ENCODE results near the gene ZNF70. TPM values are rescaled to one million over a fixed set of nuclear protein-coding genes. Genes with fewer than 3 reads are reported as not detected.

Gene ZNF70
- total and polyA plus RNA-seq, 2 of the 4 experiments (the other 2 are of a cell fraction) = 2.3 to 4.3 TPM

DNA sequence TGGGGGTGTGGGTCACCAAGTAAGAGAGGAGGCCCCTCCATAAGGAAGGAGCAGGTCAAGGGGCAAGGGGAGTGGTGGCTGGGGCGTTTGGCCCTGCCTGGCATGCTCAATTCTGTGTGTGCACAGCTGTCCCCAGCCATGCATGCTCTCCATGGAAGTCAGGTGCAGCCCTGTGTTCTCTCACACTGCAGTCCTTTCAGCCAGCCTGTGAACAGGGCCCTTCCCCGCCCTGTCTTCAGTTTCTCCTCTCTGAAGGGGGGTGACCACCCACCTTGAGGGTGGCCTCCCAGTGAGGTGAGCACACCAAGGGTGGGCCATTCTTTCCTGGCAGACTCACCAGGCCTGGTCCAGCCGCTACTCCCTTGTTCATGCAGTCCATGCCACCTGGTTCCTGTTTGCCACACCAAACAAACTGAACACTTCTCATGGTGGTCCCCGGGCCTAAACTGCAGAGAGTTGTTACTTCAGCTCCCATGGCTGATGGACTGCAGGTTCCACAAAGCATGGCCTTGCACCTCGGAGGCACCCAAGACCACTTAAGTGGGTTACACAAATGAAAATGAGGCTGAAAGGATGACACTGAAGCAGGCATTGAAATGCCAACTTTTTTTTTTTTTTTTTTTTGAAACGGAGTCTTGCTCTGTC lies 18.5 kb upstream of the ZNF70 start:
- Histone ChIP-seq H3K79me1 (ENCODE audit: low read depth in 1 of 2, low read length in 2 of 2) (peaks cover 0 to 7% of the 10 kb centered on the region in 2 experiments; a peak in 1 of 4 replicates), H3K4me1 (ENCODE audit: control insufficient read depth, insufficient read depth, low read length) (peaks cover 18% of the 10 kb centered on the region; the same call in 1 of the 2 replicates), H2BK15ac (ENCODE audit: low read depth, low read length) (no peak overlapping the region), H3K9ac (ENCODE audit: low read depth, low read length) (no peak overlapping the region), H3K9me3 (ENCODE audit: control insufficient read depth, insufficient read depth, low read length) (no peaks in the 10 kb centered on the region), H2AK5ac (ENCODE audit: low read depth, low read length) (no peak overlapping the region), H3K4ac (ENCODE audit: low read depth, low read length) (no peak overlapping the region), H4K20me1 (ENCODE audit: insufficient read depth, low read length) (no peaks in the 10 kb centered on the region), H2AK9ac (replicated peaks; ENCODE audit: low read depth, low read length, poor library complexity) (peak overlapping the region; percentile 57), H3K9me1 (ENCODE audit: insufficient read depth, low read length) (peaks cover 7% of the 10 kb centered on the region), H2BK5ac (ENCODE audit: low read depth, low read length, poor library complexity, severe bottlenecking) (no peak overlapping the region), H3K23ac (ENCODE audit: low read depth, low read length) (no peak overlapping the region), H3K27ac (ENCODE audit: insufficient read depth, low read length) (no peak overlapping the region), H3K14ac (replicated peaks; ENCODE audit: low read depth, low read length) (no peak overlapping the region), H3K56ac (ENCODE audit: extremely low read depth, insufficient read depth, low read length) (no peak overlapping the region), H3K4me3 (ENCODE audit: insufficient read depth, low read depth, low read length) (no peak overlapping the region), H4K91ac (ENCODE audit: insufficient read depth, low read depth, low read length) (no peak overlapping the region), H4K5ac (ENCODE audit: low read depth, low read length) (no peak overlapping the region), H3K4me2 (ENCODE audit: low read depth, low read length) (no peak overlapping the region), H2BK20ac (ENCODE audit: low read depth, low read length) (no peak overlapping the region), H2BK120ac (ENCODE audit: low read depth, low read length) (no peak overlapping the region), H2AFZ (replicated peaks; ENCODE audit: low read length, poor library complexity) (peak overlapping the region; percentile 33), H3K18ac (ENCODE audit: low read depth, low read length) (no peak overlapping the region), H3K36me3 (ENCODE audit: control insufficient read depth, insufficient read depth, low read length) (no peaks in the 10 kb centered on the region), H3K27me3 (ENCODE audit: control insufficient read depth, insufficient read depth, low read length) (no peaks in the 10 kb centered on the region), H4K8ac (ENCODE audit: low read depth in 2 of 2, low read length in 2 of 2) (no peak overlapping the region)
- intact Hi-C loops (cut with micrococcal nuclease) (loop anchor here (5.0 kb wide), 1 partner anchor 227 kb away; no protein-coding TSS in a partner anchor), dilution Hi-C loops (cut with HindIII; ENCODE audit: low sequenced_read_pairs, unreplicated experiment) (no loop called here), in situ Hi-C loops (cut with MboI; ENCODE audit: low sequenced_read_pairs) (no loop called here)
- ATAC-seq (ENCODE audit: low read depth) = no peak
- TF ChIP-seq MAZ (IDR thresholded peaks at IDR 0.05; ENCODE audit: borderline replicate concordance, low read depth, low read length) (no peak), CEBPB (IDR thresholded peaks at IDR 0.05; ENCODE audit: low read depth, low read length) (no peak), FOS (IDR thresholded peaks at IDR 0.05; ENCODE audit: low read depth, low read length) (no peak), RCOR1 (IDR thresholded peaks at IDR 0.05; ENCODE audit: insufficient replicate concordance, low read length) (no peak), SMC3 (IDR thresholded peaks at IDR 0.05; ENCODE audit: low read depth, low read length) (no peak), CHD1 (IDR thresholded peaks at IDR 0.05; ENCODE audit: low read depth, low read length) (no peak), NFE2L2 (IDR thresholded peaks at IDR 0.05; ENCODE audit: low read depth, low read length) (no peak), ELK1 (IDR thresholded peaks at IDR 0.05; ENCODE audit: borderline replicate concordance, low read depth, low read length) (no peak), BHLHE40 (IDR thresholded peaks at IDR 0.05; ENCODE audit: low read depth, low read length) (no peak), MXI1 (IDR thresholded peaks at IDR 0.05; ENCODE audit: borderline replicate concordance, low read depth, low read length) (no peak)
- TF ChIP-seq, protein P1, sequence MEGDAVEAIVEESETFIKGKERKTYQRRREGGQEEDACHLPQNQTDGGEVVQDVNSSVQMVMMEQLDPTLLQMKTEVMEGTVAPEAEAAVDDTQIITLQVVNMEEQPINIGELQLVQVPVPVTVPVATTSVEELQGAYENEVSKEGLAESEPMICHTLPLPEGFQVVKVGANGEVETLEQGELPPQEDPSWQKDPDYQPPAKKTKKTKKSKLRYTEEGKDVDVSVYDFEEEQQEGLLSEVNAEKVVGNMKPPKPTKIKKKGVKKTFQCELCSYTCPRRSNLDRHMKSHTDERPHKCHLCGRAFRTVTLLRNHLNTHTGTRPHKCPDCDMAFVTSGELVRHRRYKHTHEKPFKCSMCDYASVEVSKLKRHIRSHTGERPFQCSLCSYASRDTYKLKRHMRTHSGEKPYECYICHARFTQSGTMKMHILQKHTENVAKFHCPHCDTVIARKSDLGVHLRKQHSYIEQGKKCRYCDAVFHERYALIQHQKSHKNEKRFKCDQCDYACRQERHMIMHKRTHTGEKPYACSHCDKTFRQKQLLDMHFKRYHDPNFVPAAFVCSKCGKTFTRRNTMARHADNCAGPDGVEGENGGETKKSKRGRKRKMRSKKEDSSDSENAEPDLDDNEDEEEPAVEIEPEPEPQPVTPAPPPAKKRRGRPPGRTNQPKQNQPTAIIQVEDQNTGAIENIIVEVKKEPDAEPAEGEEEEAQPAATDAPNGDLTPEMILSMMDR (conservative IDR thresholded peaks at IDR 0.05; ENCODE audit: low read depth, low read length) = no peak
- TF ChIP-seq, protein P2, sequence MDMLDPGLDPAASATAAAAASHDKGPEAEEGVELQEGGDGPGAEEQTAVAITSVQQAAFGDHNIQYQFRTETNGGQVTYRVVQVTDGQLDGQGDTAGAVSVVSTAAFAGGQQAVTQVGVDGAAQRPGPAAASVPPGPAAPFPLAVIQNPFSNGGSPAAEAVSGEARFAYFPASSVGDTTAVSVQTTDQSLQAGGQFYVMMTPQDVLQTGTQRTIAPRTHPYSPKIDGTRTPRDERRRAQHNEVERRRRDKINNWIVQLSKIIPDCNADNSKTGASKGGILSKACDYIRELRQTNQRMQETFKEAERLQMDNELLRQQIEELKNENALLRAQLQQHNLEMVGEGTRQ (IDR thresholded peaks at IDR 0.05; ENCODE audit: low read depth, low read length) = no peak
- CTCF ChIA-PET = interaction anchor here (0.6 to 2.0 kb wide), 3 partner anchors 16 to 118 kb away, joined by 3 to 6 read pairs (median 3); no protein-coding TSS in a partner anchor
- POLR2A ChIA-PET (ENCODE audit: unreplicated experiment) = no interaction called here
- DNase-seq = no peak
- BruUV-seq (replicated peaks) = no TSS peak
- 100% methylated on average over 2 of the region's 6 CpGs; no CpG with 5 or more reads in 1 of the 2 experiments for WGBS, 2 experiments (ENCODE audit: extremely low coverage in 2 of 2, insufficient read length in 1 of 2)

All from IMR-90 (cell line).